ENCODE results near the gene QPRT.
"Not testable (repeated sequence)": the region's sequence is repeated elsewhere in the genome, so short reads cannot be mapped to it uniquely, and the experiment has no call there.

The QPRT gene

GRCh38 chr16:29678691-29679267 lies at the start of gene QPRT:
TSS of gene QPRT (plus strand) at chr16:29679180. CDS start at chr16:29679198, 18 bp downstream.
- DNase-seq, result no peak

GRCh38 chr16:29629318-29629717 lies 49.7 kb upstream of the QPRT start:
- not testable (repeated sequence) for DNase-seq

- DNase-seq, result not testable (repeated sequence)
These were observed 47.3 kb upstream of the QPRT start for GRCh38 chr16:29631658-29632057.

GRCh38 chr16:29635902-29636301 lies 43.1 kb upstream of the QPRT start:
- DNase-seq, result not testable (repeated sequence)

- not testable (repeated sequence) for DNase-seq
These were observed 42.6 kb upstream of the QPRT start for GRCh38 chr16:29636368-29636767.

- DNase-seq, result not testable (repeated sequence)
These were observed 40.2 kb upstream of the QPRT start for GRCh38 chr16:29638751-29639150.

- no peak for DNase-seq
These were observed 37.4 kb upstream of the QPRT start for GRCh38 chr16:29641561-29641960.

GRCh38 chr16:29643596-29643995 lies 35.4 kb upstream of the QPRT start:
- no peak for DNase-seq

GRCh38 chr16:29644338-29644857 lies 34.6 kb upstream of the QPRT start:
- DNase-seq, result no peak

GRCh38 chr16:29644973-29645693 lies 33.8 kb upstream of the QPRT start:
- no peak for DNase-seq

- no peak for DNase-seq
These were observed 33.2 kb upstream of the QPRT start for GRCh38 chr16:29645694-29646187.

GRCh38 chr16:29646947-29647346 lies 32.0 kb upstream of the QPRT start:
- no peak for DNase-seq

GRCh38 chr16:29649588-29650494 lies 29.1 kb upstream of the QPRT start:
- no peak for DNase-seq

- no peak for DNase-seq
These were observed 28.2 kb upstream of the QPRT start for GRCh38 chr16:29650771-29651170.

- DNase-seq, result no peak
These were observed 27.1 kb upstream of the QPRT start for GRCh38 chr16:29651774-29652349.

GRCh38 chr16:29653471-29653870 lies 25.5 kb upstream of the QPRT start:
- DNase-seq, result no peak

- not testable (repeated sequence) for DNase-seq
These were observed 25.1 kb upstream of the QPRT start for GRCh38 chr16:29653890-29654289.

GRCh38 chr16:29656688-29657523 lies 22.1 kb upstream of the QPRT start:
- DNase-seq, result no peak

- DNase-seq, result no peak
These were observed 20.3 kb upstream of the QPRT start for GRCh38 chr16:29658705-29659104.

- DNase-seq, result no peak
These were observed 16.8 kb upstream of the QPRT start for GRCh38 chr16:29662000-29662728.

GRCh38 chr16:29662729-29663015 lies 16.3 kb upstream of the QPRT start:
- peak; percentile 59 for DNase-seq

Data from activated gamma-delta T cell treated with Interleukin-2 at 50 U/mL for 16 hours (primary cell).